Measurements from ENCODE around the gene PKIG.

DNA sequence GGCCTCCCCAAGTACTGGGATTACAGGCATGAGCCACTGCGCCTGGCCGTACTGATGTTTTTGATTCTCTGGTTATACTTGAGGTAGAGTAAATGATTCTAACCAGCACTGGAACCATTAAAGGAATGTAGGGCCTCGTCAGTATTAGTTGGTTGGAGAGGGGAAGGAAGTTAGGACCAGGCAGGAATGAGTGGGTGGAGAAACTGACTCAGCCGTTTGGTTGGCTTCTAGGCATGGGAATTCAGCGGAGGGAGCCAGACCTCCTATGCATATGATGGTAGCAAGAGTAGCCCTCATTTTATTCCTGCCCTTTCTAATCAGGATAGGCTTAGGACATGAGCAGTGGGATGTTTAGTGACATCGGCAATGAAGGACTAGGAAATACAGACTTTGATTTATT is 41.5 kb upstream of the PKIG start:
- TF ChIP-seq, protein P1, sequence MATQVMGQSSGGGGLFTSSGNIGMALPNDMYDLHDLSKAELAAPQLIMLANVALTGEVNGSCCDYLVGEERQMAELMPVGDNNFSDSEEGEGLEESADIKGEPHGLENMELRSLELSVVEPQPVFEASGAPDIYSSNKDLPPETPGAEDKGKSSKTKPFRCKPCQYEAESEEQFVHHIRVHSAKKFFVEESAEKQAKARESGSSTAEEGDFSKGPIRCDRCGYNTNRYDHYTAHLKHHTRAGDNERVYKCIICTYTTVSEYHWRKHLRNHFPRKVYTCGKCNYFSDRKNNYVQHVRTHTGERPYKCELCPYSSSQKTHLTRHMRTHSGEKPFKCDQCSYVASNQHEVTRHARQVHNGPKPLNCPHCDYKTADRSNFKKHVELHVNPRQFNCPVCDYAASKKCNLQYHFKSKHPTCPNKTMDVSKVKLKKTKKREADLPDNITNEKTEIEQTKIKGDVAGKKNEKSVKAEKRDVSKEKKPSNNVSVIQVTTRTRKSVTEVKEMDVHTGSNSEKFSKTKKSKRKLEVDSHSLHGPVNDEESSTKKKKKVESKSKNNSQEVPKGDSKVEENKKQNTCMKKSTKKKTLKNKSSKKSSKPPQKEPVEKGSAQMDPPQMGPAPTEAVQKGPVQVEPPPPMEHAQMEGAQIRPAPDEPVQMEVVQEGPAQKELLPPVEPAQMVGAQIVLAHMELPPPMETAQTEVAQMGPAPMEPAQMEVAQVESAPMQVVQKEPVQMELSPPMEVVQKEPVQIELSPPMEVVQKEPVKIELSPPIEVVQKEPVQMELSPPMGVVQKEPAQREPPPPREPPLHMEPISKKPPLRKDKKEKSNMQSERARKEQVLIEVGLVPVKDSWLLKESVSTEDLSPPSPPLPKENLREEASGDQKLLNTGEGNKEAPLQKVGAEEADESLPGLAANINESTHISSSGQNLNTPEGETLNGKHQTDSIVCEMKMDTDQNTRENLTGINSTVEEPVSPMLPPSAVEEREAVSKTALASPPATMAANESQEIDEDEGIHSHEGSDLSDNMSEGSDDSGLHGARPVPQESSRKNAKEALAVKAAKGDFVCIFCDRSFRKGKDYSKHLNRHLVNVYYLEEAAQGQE (IDR thresholded peaks at IDR 0.05; ENCODE audit: insufficient read depth in 1 of 2, low read depth in 2 of 2, low read length in 2 of 2): no peak
- TF ChIP-seq TAF1 (IDR thresholded peaks at IDR 0.05; ENCODE audit: borderline replicate concordance, insufficient read depth, low read length): no peak
- no peak for TF ChIP-seq POLR2AphosphoS5 (IDR thresholded peaks at IDR 0.05; ENCODE audit: low read depth, low read length)
- no peak for TF ChIP-seq SIN3A (IDR thresholded peaks at IDR 0.05; ENCODE audit: borderline replicate concordance, insufficient read depth, low read length)
